NCI-H510A (cell line): ENCODE measurements around the gene CPE.
"Not testable (repeated sequence)": the region's sequence is repeated elsewhere in the genome, so short reads cannot be mapped to it uniquely, and the experiment has no call there.

Experiments used
- DNase-seq: peaks from one replicate; lab custom pipeline; 2025; lab: John Stamatoyannopoulos, UW

The CPE gene

GRCh38 chr4:165404080-165404479 is 25.3 kb downstream of the CPE start:
- DNase-seq: no peak

- DNase-seq: no peak
Measured at GRCh38 chr4:165404696-165405095, 25.9 kb downstream of the CPE start.

- no peak for DNase-seq
Measured at GRCh38 chr4:165410214-165410613, 31.4 kb downstream of the CPE start.

- no peak for DNase-seq
Measured at GRCh38 chr4:165415910-165416309, 37.1 kb downstream of the CPE start.

GRCh38 chr4:165418073-165418472 is 39.3 kb downstream of the CPE start:
- no peak for DNase-seq

GRCh38 chr4:165425629-165426028 is 46.8 kb downstream of the CPE start:
- no peak for DNase-seq

- DNase-seq: no peak
Measured at GRCh38 chr4:165426331-165426730, 47.5 kb downstream of the CPE start.

GRCh38 chr4:165426823-165427222 is 48.0 kb downstream of the CPE start:
- DNase-seq: no peak

- DNase-seq: no peak
Measured at GRCh38 chr4:165428957-165429356, 50.1 kb downstream of the CPE start.

- no peak for DNase-seq
Measured at GRCh38 chr4:165433529-165433928, 54.7 kb downstream of the CPE start.

- DNase-seq: no peak
Measured at GRCh38 chr4:165437691-165438090, 58.9 kb downstream of the CPE start.

- no peak for DNase-seq
Measured at GRCh38 chr4:165439344-165439743, 60.5 kb downstream of the CPE start.

- no peak for DNase-seq
Measured at GRCh38 chr4:165439981-165440380, 61.2 kb downstream of the CPE start.

- no peak for DNase-seq
Measured at GRCh38 chr4:165440415-165441158, 61.8 kb downstream of the CPE start.

GRCh38 chr4:165443276-165443675 is 64.5 kb downstream of the CPE start:
- DNase-seq: no peak

GRCh38 chr4:165448700-165449099 is 69.9 kb downstream of the CPE start:
- DNase-seq: no peak

- no peak for DNase-seq
Measured at GRCh38 chr4:165449333-165449732, 70.5 kb downstream of the CPE start.

- no peak for DNase-seq
Measured at GRCh38 chr4:165450871-165451270, 72.1 kb downstream of the CPE start.

- not testable (repeated sequence) for DNase-seq
Measured at GRCh38 chr4:165453140-165453539, 74.3 kb downstream of the CPE start.

- DNase-seq: no peak
Measured at GRCh38 chr4:165454426-165454825, 75.6 kb downstream of the CPE start.

- DNase-seq: no peak
Measured at GRCh38 chr4:165457793-165458192, 79.0 kb downstream of the CPE start.

- DNase-seq: no peak
Measured at GRCh38 chr4:165458471-165458870, 79.7 kb downstream of the CPE start.

GRCh38 chr4:165461159-165461821 is 82.5 kb downstream of the CPE start:
- no peak for DNase-seq

- no peak for DNase-seq
Measured at GRCh38 chr4:165462009-165462408, 83.2 kb downstream of the CPE start.
